NCI-H460 (cell line): ENCODE data around the gene RAB38. TPM values are rescaled to one million over a fixed set of nuclear protein-coding genes. Genes with fewer than 3 reads are reported as not detected.

Source experiments
- DNase-seq: peaks from one replicate; pipeline ENCODE4 v3.0.0-alpha.2; 2016; ENCODE audit warnings: low read depth; ENCODE audit errors: extremely low read depth
- total RNA-seq: library from RNA; depleted of rRNA; stranded (reverse); fragments of >200 nt; shearing (Covaris generic); gene quantifications from 2 replicates; pipeline ENCODE4 v1.2.3, GENCODE V29; 2014

Gene RAB38
- total RNA-seq, 1 experiment from 2014 or later, result 6.6 TPM

- DNase-seq, result no peak
These were observed 3.3 kb downstream of the RAB38 start for GRCh38 chr11:88171982-88172381.

DNA sequence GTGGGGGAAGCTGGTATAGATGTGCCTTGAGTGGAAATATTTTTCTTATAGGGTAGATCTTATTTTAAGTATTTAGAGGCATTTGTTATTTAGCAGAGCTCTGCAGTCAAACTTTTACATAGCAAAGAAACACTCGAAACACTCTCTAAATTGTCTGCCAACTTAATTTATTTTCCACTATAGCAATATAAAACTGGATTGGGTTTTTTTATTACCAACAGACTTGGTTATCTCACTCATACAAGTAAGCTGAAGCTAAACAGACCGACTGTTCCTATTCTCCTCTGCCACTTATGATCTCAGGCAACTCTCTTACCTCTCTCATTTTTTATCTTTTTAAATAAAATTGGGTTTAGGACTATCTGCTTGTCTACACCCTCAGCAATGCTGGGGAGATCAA is 4.6 kb downstream of the RAB38 start:
- DNase-seq, result no peak

DNA sequence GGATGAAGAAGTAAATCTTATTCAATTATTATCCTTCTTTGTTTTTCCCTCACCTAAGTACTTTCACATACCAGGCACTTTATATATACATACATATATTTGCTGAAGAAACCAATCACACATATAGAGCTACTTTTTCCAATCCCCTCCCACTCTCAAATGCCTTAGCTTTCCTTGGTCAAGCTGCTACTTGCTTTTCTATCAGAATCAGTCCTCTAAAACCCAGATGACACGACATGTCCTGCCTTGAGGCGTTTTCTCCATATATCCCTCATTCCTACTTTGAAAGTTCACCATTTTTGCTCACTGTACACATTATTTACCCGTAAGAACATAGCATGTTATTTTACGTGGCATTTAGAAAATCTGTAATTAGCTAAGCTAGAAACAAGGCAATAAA is 5.4 kb downstream of the RAB38 start:
- DNase-seq, result no peak

- DNase-seq, result no peak
These were observed 5.8 kb downstream of the RAB38 start for GRCh38 chr11:88169471-88169870.

DNA sequence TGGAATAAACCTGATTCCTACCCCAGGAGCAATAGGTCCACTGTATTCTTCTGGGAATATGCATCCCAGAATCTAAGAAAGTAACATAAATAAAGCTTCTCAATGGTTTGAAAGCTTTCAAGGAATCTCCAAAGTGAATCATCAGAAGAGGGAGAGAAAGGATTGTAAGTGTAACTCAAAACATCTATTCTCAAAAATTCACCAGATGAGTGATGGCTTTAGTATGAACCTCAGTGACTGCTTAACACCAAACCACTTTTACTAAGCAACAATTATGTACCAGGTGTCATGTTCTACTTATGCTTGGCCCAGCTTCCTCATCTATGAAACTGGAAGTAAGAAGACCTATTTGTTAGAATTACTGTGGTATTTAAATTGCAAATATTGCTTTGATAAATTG is 7.4 kb downstream of the RAB38 start:
- no peak for DNase-seq

DNA sequence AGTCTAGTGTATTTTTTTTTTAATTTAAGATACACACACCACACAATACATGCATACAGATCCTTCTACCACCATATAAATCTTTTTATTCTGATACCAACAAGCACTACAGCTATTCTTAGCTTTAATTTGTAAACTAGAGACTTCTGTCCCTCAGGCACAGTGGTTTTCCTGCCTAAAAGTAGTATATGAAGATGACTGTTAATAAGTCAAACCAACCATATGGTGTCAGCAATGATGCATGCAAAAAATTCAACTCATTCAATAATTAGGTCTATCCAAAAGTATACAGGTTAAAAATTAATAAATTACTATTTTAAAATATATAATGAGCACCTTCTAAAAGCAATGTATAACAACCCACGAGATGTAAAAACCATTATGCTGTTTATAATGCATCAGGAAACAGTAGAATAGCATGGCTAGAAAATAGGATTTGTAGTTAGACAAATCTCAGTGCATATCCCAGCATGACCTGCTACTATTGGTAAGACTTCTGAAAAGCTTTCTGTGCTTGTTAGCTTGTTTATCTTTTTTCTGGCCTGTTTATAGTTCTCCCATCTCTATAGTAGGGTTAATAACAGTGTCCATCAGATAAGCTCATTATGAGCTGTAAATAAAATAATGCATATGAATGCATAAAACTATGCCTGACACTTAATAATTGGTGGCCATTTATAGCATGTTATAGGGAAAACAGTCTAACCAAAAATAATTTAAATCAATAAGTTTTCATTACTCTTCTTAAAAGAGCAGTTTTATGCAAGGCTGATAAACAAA is 10.2 kb downstream of the RAB38 start:
- DNase-seq, result no peak

DNA sequence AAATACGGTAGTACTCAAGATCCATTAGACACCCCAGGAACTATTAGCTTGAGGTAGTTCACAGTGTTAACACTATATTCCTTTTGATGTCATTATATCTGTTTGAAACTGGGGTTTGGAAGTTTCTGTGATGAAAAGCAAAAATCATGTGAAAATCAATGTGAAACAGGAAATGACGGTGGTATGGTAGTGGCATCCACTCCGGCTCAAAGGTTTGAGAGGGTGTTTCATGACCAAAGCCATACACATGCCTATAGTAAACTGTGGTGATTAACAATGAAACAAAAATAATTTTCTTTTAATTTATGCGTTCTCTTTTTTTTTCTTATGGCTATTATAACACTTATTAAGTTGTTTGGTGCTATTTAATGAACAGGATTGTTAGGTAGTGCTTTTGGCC is 10.9 kb downstream of the RAB38 start:
- DNase-seq, result no peak

GRCh38 chr11:88158081-88158480 is 17.2 kb downstream of the RAB38 start:
- no peak for DNase-seq

DNA sequence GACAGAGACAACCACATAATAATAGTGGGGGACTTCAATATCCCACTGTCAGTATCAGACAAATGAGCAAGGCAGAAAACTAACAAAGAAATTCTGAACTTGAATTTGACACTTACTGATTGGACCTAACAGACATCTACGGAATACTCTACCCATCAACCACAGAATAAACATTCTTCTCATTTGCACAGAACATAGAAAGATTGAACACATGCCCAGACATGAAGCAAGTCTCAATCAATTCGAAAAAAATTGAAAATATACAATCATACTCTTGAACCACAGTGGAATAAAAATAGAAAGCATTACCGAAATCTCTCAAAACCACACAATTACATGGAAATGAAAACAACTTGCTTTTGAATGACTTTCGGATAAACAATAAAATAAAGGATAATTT is 17.9 kb downstream of the RAB38 start:
- DNase-seq, result no peak

DNA sequence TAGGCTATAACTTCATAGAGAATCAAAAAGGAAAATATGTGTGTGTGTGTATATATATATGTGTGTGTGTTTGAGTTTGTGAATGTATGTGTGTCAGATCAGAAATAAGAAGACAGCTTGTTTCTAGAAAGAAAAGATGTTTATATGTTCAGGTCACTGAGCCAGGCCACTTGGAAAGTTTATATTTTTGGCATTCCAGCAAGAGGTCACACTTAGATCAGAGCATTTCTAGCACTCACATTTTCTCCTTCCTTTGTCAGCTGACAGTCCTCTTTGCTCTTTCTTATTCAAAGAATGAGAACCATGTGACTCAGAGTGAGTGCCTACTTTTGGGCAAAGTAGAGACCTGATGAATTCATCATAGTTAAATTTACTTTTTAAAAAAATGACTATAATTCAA is 22.9 kb downstream of the RAB38 start:
- no peak for DNase-seq

- no peak for DNase-seq
These were observed 23.5 kb downstream of the RAB38 start for GRCh38 chr11:88151709-88152265.

DNA sequence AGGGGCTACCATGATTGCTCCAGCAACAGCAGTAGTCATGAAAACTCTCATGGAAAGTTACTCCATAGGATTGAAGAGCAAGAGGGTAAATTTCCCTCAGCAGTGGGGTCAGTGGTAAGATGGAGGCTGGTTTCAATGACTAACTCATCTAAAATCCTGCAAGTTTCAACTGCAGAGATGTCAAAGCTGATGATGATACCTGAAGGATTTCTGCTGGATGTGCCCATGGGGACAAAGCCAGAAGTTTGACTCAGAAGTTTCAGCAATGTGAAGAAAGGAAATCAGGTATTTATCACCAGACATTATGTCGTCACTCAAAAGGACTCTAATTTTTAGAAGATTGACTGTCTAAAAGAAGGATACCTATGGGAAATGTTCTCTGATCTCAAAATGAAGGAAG is 29.1 kb downstream of the RAB38 start:
- DNase-seq, result no peak

DNA sequence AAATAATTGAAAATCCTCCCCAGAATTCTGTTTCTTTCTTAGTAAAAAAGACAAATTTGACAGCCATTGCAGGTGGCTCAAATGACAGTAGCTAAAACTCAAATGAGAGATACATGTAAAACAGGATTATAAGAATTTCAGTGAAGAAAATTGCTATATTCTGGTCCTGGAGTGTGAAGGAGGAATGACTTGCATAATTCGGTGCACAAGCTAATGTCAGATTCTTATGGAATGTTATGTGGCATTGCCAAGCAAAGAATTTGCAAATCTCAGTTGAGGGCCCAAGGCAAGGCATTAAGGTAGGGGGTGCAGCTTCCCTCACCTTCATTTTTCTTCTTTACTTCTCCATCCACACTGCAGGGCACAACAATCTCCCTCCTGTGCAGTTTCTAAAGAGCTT is 35.4 kb downstream of the RAB38 start:
- no peak for DNase-seq

DNA sequence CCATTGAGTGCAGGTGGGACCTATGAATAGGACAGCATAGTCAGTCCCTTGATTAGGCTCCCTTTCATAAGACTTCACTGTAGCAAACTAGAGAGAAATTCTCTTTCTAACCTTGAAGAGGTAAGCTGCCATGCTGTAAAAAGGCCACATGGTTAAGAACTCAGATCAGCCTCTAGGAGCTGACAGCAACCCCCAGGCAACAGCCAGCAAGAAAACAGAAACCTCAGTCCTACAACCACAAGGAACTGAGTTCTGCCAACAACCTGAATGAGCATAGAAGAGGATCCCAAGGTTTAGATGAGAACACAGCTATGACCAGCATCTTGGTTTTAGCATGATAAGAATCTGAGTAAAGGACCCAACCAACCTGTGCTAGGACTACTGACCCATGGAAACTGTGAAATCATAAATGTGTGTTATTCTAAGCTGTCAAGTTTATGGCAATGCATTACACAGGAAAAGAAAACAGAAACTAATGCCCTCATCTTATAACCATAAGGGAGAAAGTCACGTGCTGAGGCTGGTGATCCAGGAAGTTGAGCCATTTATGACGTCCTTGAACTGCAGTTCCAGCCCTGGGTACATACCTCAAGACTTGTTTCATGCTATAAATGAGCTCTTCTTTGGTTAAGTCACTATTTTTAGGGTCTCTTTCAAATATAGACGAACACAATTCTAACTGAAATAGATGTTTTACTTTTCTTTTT is 43.3 kb downstream of the RAB38 start:
- DNase-seq, result no peak

- DNase-seq, result no peak
These were observed 52.3 kb downstream of the RAB38 start for GRCh38 chr11:88122956-88123355.

DNA sequence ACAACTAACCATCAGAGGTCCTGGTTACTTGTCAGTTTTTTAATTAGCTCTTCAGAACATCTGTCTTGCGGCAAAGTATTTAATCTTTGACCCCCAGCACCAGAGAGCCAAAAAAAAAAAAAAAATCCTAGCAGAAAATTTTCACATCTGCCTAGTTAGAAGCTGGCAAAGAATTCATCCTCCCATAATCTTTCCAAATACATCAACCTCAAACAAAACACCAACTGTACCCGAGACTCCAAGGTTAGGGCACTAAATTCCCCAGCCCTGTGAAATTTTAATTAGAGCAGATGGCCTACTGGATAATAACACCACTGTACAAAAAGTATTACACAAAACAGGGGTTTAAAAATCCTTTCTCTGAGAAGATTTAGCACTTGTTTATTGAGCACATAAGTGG is 55.7 kb downstream of the RAB38 start:
- DNase-seq, result no peak

DNA sequence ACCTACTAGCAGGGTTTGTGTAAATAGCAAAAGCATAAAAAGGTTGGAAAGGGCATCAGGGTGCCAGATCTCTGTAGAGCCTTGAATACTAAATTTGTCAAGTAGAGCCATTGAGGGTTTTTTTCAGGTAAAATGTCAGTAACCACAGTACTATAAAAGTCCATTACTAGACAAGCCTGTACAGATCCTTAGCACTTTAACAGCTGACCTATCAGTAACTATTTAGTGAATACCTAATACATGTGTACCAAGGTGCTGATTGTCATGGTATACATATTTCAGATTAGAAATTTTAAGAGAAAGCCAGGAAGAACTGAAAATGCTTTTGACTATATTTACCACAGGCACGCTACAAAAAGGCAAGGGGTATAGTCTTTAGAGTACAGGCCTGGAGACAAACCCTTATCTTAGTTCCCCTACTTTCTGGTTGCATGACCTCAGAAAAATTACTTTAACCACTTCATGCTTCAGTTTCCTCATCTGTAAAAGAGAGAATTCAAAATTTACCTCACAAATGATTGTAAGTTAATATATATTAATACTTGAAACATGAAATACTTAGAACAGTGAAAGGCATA is 57.9 kb downstream of the RAB38 start:
- no peak for DNase-seq

GRCh38 chr11:88115828-88116755 is 59.2 kb downstream of the RAB38 start:
- no peak for DNase-seq

- DNase-seq, result no peak
These were observed 60.7 kb downstream of the RAB38 start for GRCh38 chr11:88114486-88115045.

- DNase-seq, result no peak
These were observed 68.6 kb downstream of the RAB38 start for GRCh38 chr11:88106666-88107065.
